Activated CD8-positive, alpha-beta memory T cell treated with anti-CD3 and anti-CD28 coated beads, Interleukin-2, amount 50 U/mL, for 1 hour (primary cell): ENCODE measurements around the gene RHOXF2B.
"Not testable (repeated sequence)": the region's sequence is repeated elsewhere in the genome, so short reads cannot be mapped to it uniquely, and the experiment has no call there.

ENCODE experiments used
- DNase-seq: peaks from one replicate; pipeline ENCODE4 v3.0.0-alpha.2; 2020; ENCODE audit errors: extremely low read depth

The RHOXF2B gene

GRCh38 chrX:120077590-120077989 is at the start of gene RHOXF2B:
Gene RHOXF2B (minus strand): TSS chrX:120077690. CDS start chrX:120077552, 138 bp downstream.
- DNase-seq = not testable (repeated sequence)

- no peak for DNase-seq
These were observed 48.0 kb upstream of the RHOXF2B start for GRCh38 chrX:120125444-120125843.

GRCh38 chrX:120120223-120120622 is 42.7 kb upstream of the RHOXF2B start:
- no peak for DNase-seq

- no peak for DNase-seq
These were observed 38.0 kb upstream of the RHOXF2B start, which contains the start of gene RHOXF1 for GRCh38 chrX:120115438-120115963. Gene RHOXF1 (minus strand): TSS chrX:120115913. CDS start chrX:120115862, 51 bp downstream.

- no peak for DNase-seq
These were observed 34.1 kb upstream of the RHOXF2B start for GRCh38 chrX:120111611-120112010.

GRCh38 chrX:120109378-120109777 is 31.9 kb upstream of the RHOXF2B start:
- DNase-seq = no peak

- DNase-seq = not testable (repeated sequence)
These were observed 27.2 kb upstream of the RHOXF2B start for GRCh38 chrX:120104707-120105106.

GRCh38 chrX:120101057-120101456 is 23.6 kb upstream of the RHOXF2B start:
- not testable (repeated sequence) for DNase-seq

GRCh38 chrX:120090208-120090607 is 12.7 kb upstream of the RHOXF2B start:
- DNase-seq = no peak

GRCh38 chrX:120087289-120088017 is 10.0 kb upstream of the RHOXF2B start:
- no peak for DNase-seq

GRCh38 chrX:120085553-120086185 is 8.2 kb upstream of the RHOXF2B start:
- DNase-seq = not testable (repeated sequence)

- DNase-seq = not testable (repeated sequence)
These were observed 11.3 kb downstream of the RHOXF2B start for GRCh38 chrX:120066169-120066568.

GRCh38 chrX:120042712-120043111 is 34.8 kb downstream of the RHOXF2B start:
- DNase-seq = not testable (repeated sequence)

GRCh38 chrX:120042247-120042646 is 35.2 kb downstream of the RHOXF2B start:
- DNase-seq = not testable (repeated sequence)

GRCh38 chrX:120040176-120040575 is 37.3 kb downstream of the RHOXF2B start:
- DNase-seq = not testable (repeated sequence)

- not testable (repeated sequence) for DNase-seq
These were observed 38.3 kb downstream of the RHOXF2B start for GRCh38 chrX:120039087-120039733.

GRCh38 chrX:120036704-120037103 is 40.8 kb downstream of the RHOXF2B start:
- DNase-seq = no peak

- not testable (repeated sequence) for DNase-seq
These were observed 41.8 kb downstream of the RHOXF2B start for GRCh38 chrX:120035522-120036309.

- DNase-seq = no peak
These were observed 48.1 kb downstream of the RHOXF2B start for GRCh38 chrX:120029354-120029753.

- DNase-seq = no peak
These were observed 54.2 kb downstream of the RHOXF2B start for GRCh38 chrX:120023259-120023658.

- no peak for DNase-seq
These were observed 54.7 kb downstream of the RHOXF2B start for GRCh38 chrX:120022763-120023162.
